Measurements from ENCODE around the gene G3BP1. TPM values are rescaled to one million over a fixed set of nuclear protein-coding genes. Genes with fewer than 3 reads are reported as not detected.
"Not testable (repeated sequence)": the region's sequence is repeated elsewhere in the genome, so short reads cannot be mapped to it uniquely, and the experiment has no call there.

The G3BP1 gene
- total RNA-seq: 100 to 1,000 TPM in 3 of 4 donors, 10 to 100 TPM in 1; 72.1 to 240 (median 168) TPM

GRCh38 chr5:151771259-151772028 lies at the start of gene G3BP1:
TSS of gene G3BP1 (plus strand) at chr5:151771954. CDS start at chr5:151786621, 14,667 bp downstream.
- H3K36me3 ChIP-seq: no peaks in the 10 kb centered on the region
- peak within 1 kb of the TSS; percentile 92 to 94 for H3K27ac ChIP-seq
- peak within 1 kb of the TSS; percentile 50 to 85 for H3K4me3 ChIP-seq
- H3K27me3 ChIP-seq: no peaks in the 10 kb centered on the region
- intact Hi-C loops (cut with DNase I; ENCODE audit: low total_unique reads): no loop called here
- peaks cover 7 to 11% of the 10 kb centered on the region in 2 donors for H3K4me1 ChIP-seq
- no peaks in the 10 kb centered on the region for H3K9me3 ChIP-seq
- peak; percentile 100 for DNase-seq
- peak; percentile 44 to 73 (median 54) for TF ChIP-seq CTCF (IDR thresholded peaks at IDR 0.05)
- TF ChIP-seq POLR2A (IDR thresholded peaks at IDR 0.05): peak; percentile 98 to 99

GRCh38 chr5:151722546-151722945 lies 49.2 kb upstream of the G3BP1 start:
- TF ChIP-seq CTCF (IDR thresholded peaks at IDR 0.05) (no peak), POLR2A (IDR thresholded peaks at IDR 0.05) (no peak)
- H3K36me3 ChIP-seq: no peaks in the 10 kb centered on the region
- H3K27me3 ChIP-seq: no peaks in the 10 kb centered on the region
- no peaks in the 10 kb centered on the region for H3K4me1 ChIP-seq
- intact Hi-C loops (cut with DNase I; ENCODE audit: low total_unique reads): no loop called here
- DNase-seq: no peak
- H3K4me3 ChIP-seq: no peak overlapping the region
- no peak overlapping the region for H3K27ac ChIP-seq
- no peaks in the 10 kb centered on the region for H3K9me3 ChIP-seq

- Histone ChIP-seq H3K9me3 (no peaks in the 10 kb centered on the region), H3K4me3 (no peak overlapping the region), H3K27me3 (no peaks in the 10 kb centered on the region), H3K4me1 (no peaks in the 10 kb centered on the region), H3K36me3 (no peaks in the 10 kb centered on the region), H3K27ac (peak overlapping the region in 1 of 2 donors; percentile 17)
- TF ChIP-seq CTCF (IDR thresholded peaks at IDR 0.05): no peak
- no peak for TF ChIP-seq POLR2A (IDR thresholded peaks at IDR 0.05)
- intact Hi-C loops (cut with DNase I; ENCODE audit: low total_unique reads): no loop called here
- DNase-seq: no peak
These were observed 47.4 kb upstream of the G3BP1 start for GRCh38 chr5:151724360-151724759.

- H3K27ac ChIP-seq; H3K4me3 ChIP-seq; H3K4me1 ChIP-seq; H3K9me3 ChIP-seq; H3K36me3 ChIP-seq; intact Hi-C loops (cut with DNase I; ENCODE audit: low total_unique reads); DNase-seq; H3K27me3 ChIP-seq: not testable (repeated sequence)
These were observed 42.2 kb upstream of the G3BP1 start for GRCh38 chr5:151729597-151729996.

GRCh38 chr5:151730381-151730780 lies 41.4 kb upstream of the G3BP1 start:
- Histone ChIP-seq H3K36me3 (no peaks in the 10 kb centered on the region), H3K9me3 (no peaks in the 10 kb centered on the region), H3K27me3 (no peaks in the 10 kb centered on the region), H3K27ac (no peak overlapping the region), H3K4me1 (no peaks in the 10 kb centered on the region), H3K4me3 (no peak overlapping the region)
- intact Hi-C loops (cut with DNase I; ENCODE audit: low total_unique reads): no loop called here
- TF ChIP-seq POLR2A (IDR thresholded peaks at IDR 0.05): no peak
- TF ChIP-seq CTCF (IDR thresholded peaks at IDR 0.05): no peak
- no peak for DNase-seq

Measured in uterus (tissue), 4 donors.